HEK293 (cell line): ENCODE results near the gene GBP7.

Source experiments
- CTCF ChIA-PET: fragments of 350-600 bp; formaldehyde crosslinking; extraction: SDS; loops from one replicate; lab custom pipeline; 2021; ENCODE audit warnings: antibody characterized with exemption; lab: Yijun Ruan, JAX
- POLR2A ChIA-PET: fragments of 300-600 bp; formaldehyde crosslinking; extraction: SDS; loops from one replicate; lab custom pipeline; 2020; ENCODE audit warnings: antibody characterized with exemption, inconsistent platforms; lab: Yijun Ruan, JAX
- H3K27ac ChIP-seq: fragments of 200-500 bp; sonication (Bioruptor generic); 2 replicates; pipeline ENCODE4 v1.5.1; 2014; ENCODE audit warnings: low read depth, low read length, control low read depth, inconsistent platforms; ENCODE audit errors: extremely low read depth
- H3K36me3 ChIP-seq, 2 experiments: fragments of 200-500 bp in 1 of 2; sonication (Bioruptor generic) in 1 of 2; 1 replicate in 1 of 2; 2 replicates in 1 of 2; pipeline ENCODE4 v1.5.1; 2014 to 2017; ENCODE audit warnings: inconsistent platforms in 2 of 2, low read length in 2 of 2; ENCODE audit not compliant: control insufficient read depth in 2 of 2, insufficient read depth in 1 of 2
- H3K4me1 ChIP-seq: fragments of 200-500 bp; sonication (Bioruptor generic); 2 replicates; pipeline ENCODE4 v1.5.1; 2014; ENCODE audit warnings: mild to moderate bottlenecking, low read length, inconsistent platforms; ENCODE audit not compliant: control insufficient read depth, insufficient read depth
- H3K4me3 ChIP-seq: 2 replicates; pipeline ENCODE4 v1.5.1; 2011; ENCODE audit warnings: low read depth, mild to moderate bottlenecking, control low read depth, low read length, moderate library complexity
- H3K9me3 ChIP-seq: fragments of 200-500 bp; sonication (Bioruptor generic); 2 replicates; pipeline ENCODE4 v1.5.1; 2014; ENCODE audit warnings: low read depth, low read length, inconsistent platforms; ENCODE audit not compliant: control insufficient read depth, insufficient read depth
- CTCF ChIP-seq: fragments of 450-650 bp; formaldehyde crosslinking; IDR thresholded peaks from 2 replicates; pipeline ENCODE4 v1.5.1; 2016; ENCODE audit warnings: missing biosample characterization, missing genetic modification characterization
- HIC1 ChIP-seq: fragments of 450-650 bp; formaldehyde crosslinking; IDR thresholded peaks from 2 replicates; pipeline ENCODE4 v1.5.1; 2016; ENCODE audit warnings: missing biosample characterization, missing genetic modification characterization
- KLF7 ChIP-seq: fragments of 450-650 bp; formaldehyde crosslinking; IDR thresholded peaks from 2 replicates; pipeline ENCODE4 v1.5.1; 2016; ENCODE audit warnings: missing biosample characterization, missing genetic modification characterization, borderline replicate concordance
- KLF9 ChIP-seq: fragments of 450-650 bp; formaldehyde crosslinking; IDR thresholded peaks from 2 replicates; pipeline ENCODE4 v1.5.1; 2016; ENCODE audit warnings: missing biosample characterization, missing genetic modification characterization, low read depth
- PRDM6 ChIP-seq: fragments of 450-650 bp; formaldehyde crosslinking; IDR thresholded peaks from 2 replicates; pipeline ENCODE4 v1.5.1; 2017; ENCODE audit warnings: missing biosample characterization, missing genetic modification characterization
- SP2 ChIP-seq: fragments of 450-650 bp; formaldehyde crosslinking; IDR thresholded peaks from 2 replicates; pipeline ENCODE4 v1.5.1; 2016; ENCODE audit warnings: missing biosample characterization, missing genetic modification characterization
- ZBTB48 ChIP-seq: fragments of 450-650 bp; formaldehyde crosslinking; IDR thresholded peaks from 2 replicates; pipeline ENCODE4 v1.5.1; 2016; ENCODE audit warnings: missing biosample characterization, missing genetic modification characterization
- ZNF18 ChIP-seq: fragments of 450-650 bp; formaldehyde crosslinking; IDR thresholded peaks from 2 replicates; pipeline ENCODE4 v1.5.1; 2016; ENCODE audit warnings: missing biosample characterization, missing genetic modification characterization
- ZNF37A ChIP-seq: fragments of 450-650 bp; IDR thresholded peaks from 2 replicates; pipeline ENCODE4 v1.5.1; 2018; ENCODE audit warnings: missing biosample characterization, missing genetic modification characterization
- ZNF488 ChIP-seq: fragments of 450-650 bp; formaldehyde crosslinking; IDR thresholded peaks from 2 replicates; pipeline ENCODE4 v1.5.1; 2016; ENCODE audit warnings: missing biosample characterization, missing genetic modification characterization
- ZNF530 ChIP-seq: fragments of 450-650 bp; formaldehyde crosslinking; IDR thresholded peaks from 2 replicates; pipeline ENCODE4 v1.5.1; 2016; ENCODE audit warnings: low read depth, missing biosample characterization, missing genetic modification characterization
- ZNF544 ChIP-seq: fragments of 450-650 bp; formaldehyde crosslinking; IDR thresholded peaks from 2 replicates; pipeline ENCODE4 v1.5.0; 2017; ENCODE audit warnings: missing biosample characterization, missing genetic modification characterization
- ZNF580 ChIP-seq: fragments of 450-650 bp; formaldehyde crosslinking; IDR thresholded peaks from 2 replicates; pipeline ENCODE4 v1.5.1; 2016; ENCODE audit warnings: missing biosample characterization, missing genetic modification characterization
- ZNF707 ChIP-seq: fragments of 450-650 bp; formaldehyde crosslinking; IDR thresholded peaks from 2 replicates; pipeline ENCODE4 v1.5.1; 2016; ENCODE audit warnings: missing biosample characterization, missing genetic modification characterization
- ZNF776 ChIP-seq: fragments of 450-650 bp; formaldehyde crosslinking; IDR thresholded peaks from 2 replicates; pipeline ENCODE4 v1.5.0; 2017; ENCODE audit warnings: missing biosample characterization, missing genetic modification characterization, borderline replicate concordance
- ZNF785 ChIP-seq: fragments of 450-650 bp; formaldehyde crosslinking; IDR thresholded peaks from 2 replicates; pipeline ENCODE4 v1.5.1; 2016; ENCODE audit warnings: missing biosample characterization, missing genetic modification characterization
- ZSCAN23 ChIP-seq: fragments of 450-650 bp; formaldehyde crosslinking; IDR thresholded peaks from 2 replicates; pipeline ENCODE4 v1.5.1; 2016; ENCODE audit warnings: missing biosample characterization, missing genetic modification characterization
- ZSCAN4 ChIP-seq: fragments of 450-650 bp; formaldehyde crosslinking; IDR thresholded peaks from 2 replicates; pipeline ENCODE4 v1.5.1; 2017; ENCODE audit warnings: missing biosample characterization, missing genetic modification characterization
- ZSCAN5A ChIP-seq: fragments of 450-650 bp; formaldehyde crosslinking; IDR thresholded peaks from 2 replicates; pipeline ENCODE4 v1.5.1; 2016; ENCODE audit warnings: missing biosample characterization, missing genetic modification characterization

The GBP7 gene

GRCh38 chr1:89195476-89195875 is 19.7 kb upstream of the GBP7 start:
- Histone ChIP-seq H3K36me3 (no peaks in the 10 kb centered on the region), H3K4me3 (no peak overlapping the region), H3K4me1 (no peaks in the 10 kb centered on the region), H3K27ac (no peak overlapping the region), H3K9me3 (no peaks in the 10 kb centered on the region)
- TF ChIP-seq ZSCAN4 (tag by site-specific recombination) (no peak), ZNF530 (tag by site-specific recombination) (no peak), KLF9 (tag by site-specific recombination) (no peak), CTCF (no peak), KLF7 (tag by site-specific recombination) (no peak), ZBTB48 (no peak), ZNF488 (tag by site-specific recombination) (no peak), ZNF580 (tag by site-specific recombination) (no peak), ZNF707 (no peak), ZNF18 (tag by site-specific recombination) (no peak), ZNF776 (tag by site-specific recombination) (no peak), ZSCAN23 (no peak), SP2 (no peak), HIC1 (tag by site-specific recombination) (no peak), ZNF544 (tag by site-specific recombination) (no peak), ZSCAN5A (no peak), ZNF785 (no peak), ZNF37A (tag by site-specific recombination) (no peak), PRDM6 (no peak)
- TF ChIP-seq, all 188 proteins: peak for 0
- POLR2A ChIA-PET: no interaction called here
- CTCF ChIA-PET: no interaction called here
